Thyroid gland (tissue), 4 donors: ENCODE data around the gene CCDC88B. TPM values are rescaled to one million over a fixed set of nuclear protein-coding genes. Genes with fewer than 3 reads are reported as not detected.
"Not testable (repeated sequence)": the region's sequence is repeated elsewhere in the genome, so short reads cannot be mapped to it uniquely, and the experiment has no call there.

Source experiments
- DNase-seq, 2 donors: peaks; one replicate each; pipeline ENCODE4 v3.0.0-alpha.2; 2019
- H3K27ac ChIP-seq, 3 donors: fragments of 200-600 bp; sonication (generic); 1 replicate in 2 of 3; 2 replicates in 1 of 3; pipeline ENCODE4 v1.5.1; 2016 to 2019; ENCODE audit warnings: mild to moderate bottlenecking in 1 of 3, moderate library complexity in 1 of 3
- H3K27me3 ChIP-seq: fragments of 200-600 bp; sonication (generic); one replicate; pipeline ENCODE4 v1.5.1; 2019
- H3K36me3 ChIP-seq, 2 donors: fragments of 200-600 bp; sonication (generic); one replicate each; pipeline ENCODE4 v1.5.1; 2016 to 2019
- H3K4me1 ChIP-seq, 2 donors: fragments of 200-600 bp; sonication (generic); one replicate each; pipeline ENCODE4 v1.5.1; 2017 to 2019
- H3K4me3 ChIP-seq, 3 donors: fragments of 200-600 bp; sonication (generic); replicated peaks in 1 of 3; 1 replicate in 2 of 3; 2 replicates in 1 of 3; pipeline ENCODE4 v1.5.1; 2016; ENCODE audit warnings: mild to moderate bottlenecking in 1 of 3
- H3K9me3 ChIP-seq: fragments of 200-600 bp; sonication (generic); one replicate; pipeline ENCODE4 v1.5.1; 2017
- CTCF ChIP-seq, 6 experiments: fragments of 200-600 bp in 3 of 6; fragments of 450-650 bp in 3 of 6; sonication (generic) in 3 of 6; IDR thresholded peaks; one replicate each; pipeline ENCODE4 v1.5.1; 2016 to 2019; ENCODE audit warnings: antibody characterized with exemption in 6 of 6, mild to moderate bottlenecking in 2 of 6, inconsistent platforms in 1 of 6, moderate library complexity in 1 of 6
- POLR2A ChIP-seq, 2 donors: fragments of 450-650 bp; IDR thresholded peaks; one replicate each; pipeline ENCODE4 v1.6.1; 2017; ENCODE audit warnings: antibody characterized with exemption in 2 of 2, mild to moderate bottlenecking in 2 of 2, moderate library complexity in 1 of 2
- WGBS, 2 donors: methylation state at CpG; one replicate each; pipeline ENCODE4 v1.1.5; 2017; 5-methylcytosine and 5-hydroxymethylcytosine counted together
- intact Hi-C: fragments of 100-400 bp; cut with DNase I; formaldehyde crosslinking; loops from one replicate; pipeline ENCODE4 v1.15.1; 2023
- total RNA-seq, 4 donors: library from RNA; depleted of rRNA; stranded (reverse); fragments of >200 nt; gene quantifications; one replicate each; pipeline ENCODE4 v1.2.3, GENCODE V29; 2016

The CCDC88B gene
- total RNA-seq, 4 donors from 2014 or later = 2.8 to 7.0 (median 3.6) TPM

GRCh38 chr11:64320556-64320955, 19.4 kb upstream of the CCDC88B start:
- 89 to 96% methylated on average over 7 of the region's 7 CpGs for WGBS, 2 donors
- TF ChIP-seq POLR2A (IDR thresholded peaks at IDR 0.05) (no peak), CTCF (IDR thresholded peaks at IDR 0.05) (no peak)
- Histone ChIP-seq H3K27ac (peak overlapping the region; percentile 54 to 81 (median 72)), H3K36me3 (peaks cover 0 to 7% of the 10 kb centered on the region in 2 donors), H3K27me3 (no peaks in the 10 kb centered on the region), H3K9me3 (no peaks in the 10 kb centered on the region), H3K4me3 (no peak overlapping the region), H3K4me1 (peaks cover 15 to 51% of the 10 kb centered on the region in 2 donors)
- DNase-seq = no peak
- intact Hi-C loops = no loop called here

- Histone ChIP-seq H3K36me3 (peaks cover 0 to 5% of the 10 kb centered on the region in 2 donors), H3K4me3 (no peak overlapping the region), H3K27me3 (no peaks in the 10 kb centered on the region), H3K27ac (peak overlapping the region; percentile 54 to 81 (median 72)), H3K9me3 (no peaks in the 10 kb centered on the region), H3K4me1 (peaks cover 15 to 51% of the 10 kb centered on the region in 2 donors)
- intact Hi-C loops = no loop called here
- DNase-seq = no peak
- TF ChIP-seq POLR2A (IDR thresholded peaks at IDR 0.05) (no peak), CTCF (IDR thresholded peaks at IDR 0.05) (no peak)
- WGBS, 2 donors = 81 to 83% methylated on average over 5 of the region's 5 CpGs
Measured at GRCh38 chr11:64321026-64321425, 19.0 kb upstream of the CCDC88B start.

GRCh38 chr11:64321533-64321932, 18.5 kb upstream of the CCDC88B start:
- H3K36me3 ChIP-seq = peaks cover 0 to under 1% of the 10 kb centered on the region in 2 donors
- peak overlapping the region; percentile 58 to 86 (median 81) for H3K27ac ChIP-seq
- intact Hi-C loops = no loop called here
- no peak for TF ChIP-seq POLR2A (IDR thresholded peaks at IDR 0.05)
- TF ChIP-seq CTCF (IDR thresholded peaks at IDR 0.05) = no peak
- DNase-seq = peak; percentile 87 to 88
- 33 to 41% methylated on average over 5 of the region's 5 CpGs for WGBS, 2 donors
- H3K27me3 ChIP-seq = no peaks in the 10 kb centered on the region
- no peak overlapping the region for H3K4me3 ChIP-seq
- peaks cover 15 to 48% of the 10 kb centered on the region in 2 donors for H3K4me1 ChIP-seq
- H3K9me3 ChIP-seq = no peaks in the 10 kb centered on the region

GRCh38 chr11:64322925-64323260, 17.1 kb upstream of the CCDC88B start:
- no peaks in the 10 kb centered on the region for H3K9me3 ChIP-seq
- WGBS, 2 donors = 80 to 84% methylated on average over 6 to 7 of the region's 7 CpGs
- DNase-seq = no peak

GRCh38 chr11:64323373-64323772, 16.6 kb upstream of the CCDC88B start:
- DNase-seq = no peak
- H3K36me3 ChIP-seq = no peaks in the 10 kb centered on the region
- peaks cover 15 to 46% of the 10 kb centered on the region in 2 donors for H3K4me1 ChIP-seq
- intact Hi-C loops = no loop called here
- H3K4me3 ChIP-seq = no peak overlapping the region
- 84 to 85% methylated on average over 5 of the region's 5 CpGs for WGBS, 2 donors
- H3K27me3 ChIP-seq = no peaks in the 10 kb centered on the region
- peak overlapping the region in 1 of 3 donors; percentile 81 for H3K27ac ChIP-seq
- TF ChIP-seq CTCF (IDR thresholded peaks at IDR 0.05) (no peak), POLR2A (IDR thresholded peaks at IDR 0.05) (no peak)
- no peaks in the 10 kb centered on the region for H3K9me3 ChIP-seq

More at GRCh38 chr11:64322925-64323260, 17.1 kb upstream of the CCDC88B start:
- H3K27ac ChIP-seq = peak overlapping the region in 2 of 3 donors; percentile 58 to 81
- no peaks in the 10 kb centered on the region for H3K36me3 ChIP-seq
- TF ChIP-seq CTCF (IDR thresholded peaks at IDR 0.05) (no peak), POLR2A (IDR thresholded peaks at IDR 0.05) (no peak)
- no peaks in the 10 kb centered on the region for H3K27me3 ChIP-seq
- H3K4me3 ChIP-seq = no peak overlapping the region
- intact Hi-C loops = no loop called here
- H3K4me1 ChIP-seq = peaks cover 15 to 46% of the 10 kb centered on the region in 2 donors

GRCh38 chr11:64323984-64324383, 16.0 kb upstream of the CCDC88B start:
- H3K27me3 ChIP-seq, intact Hi-C loops, H3K9me3 ChIP-seq, DNase-seq, H3K4me3 ChIP-seq, H3K27ac ChIP-seq, H3K36me3 ChIP-seq: not testable (repeated sequence)
- WGBS, 2 donors = 79 to 88% methylated on average over 3 to 4 of the region's 4 CpGs
- H3K4me1 ChIP-seq = peaks cover 12 to 41% of the 10 kb centered on the region in 2 donors
